HG02981 (cell line): ENCODE measurements around the gene FNDC8.
"Not testable (repeated sequence)": the region's sequence is repeated elsewhere in the genome, so short reads cannot be mapped to it uniquely, and the experiment has no call there.

Source experiments
- ATAC-seq: cut with Tn5 transposase; IDR thresholded peaks from one replicate; pipeline ENCODE4 v1.9.1; 2021; ENCODE audit warnings: mild to moderate bottlenecking, moderate library complexity; ENCODE audit not compliant: unreplicated experiment

FNDC8 gene

DNA sequence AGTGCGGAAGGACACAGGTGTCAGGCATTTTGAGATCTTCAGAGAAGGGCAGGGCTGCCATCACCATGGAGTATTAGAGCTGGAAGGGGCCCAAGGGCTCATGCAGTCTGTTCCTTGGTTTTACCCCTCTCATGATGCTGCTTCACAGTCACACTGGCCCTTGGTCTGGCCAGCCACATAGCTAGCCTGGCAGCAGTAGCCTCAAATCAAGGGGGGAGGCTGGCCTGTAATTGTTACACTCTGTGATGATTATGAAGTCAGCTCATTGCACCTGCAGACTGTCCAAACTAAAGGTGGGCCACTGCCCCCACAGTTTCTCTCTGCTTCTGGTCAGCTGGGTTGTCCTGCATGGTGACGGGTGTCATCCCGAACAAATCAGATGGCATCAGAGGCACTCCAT, at the start of gene FNDC8:
FNDC8 (plus strand) TSS at position 301 of the 400 bp plus-strand sequence; CDS start at position 380, 79 bp downstream.
- ATAC-seq, result no peak

DNA sequence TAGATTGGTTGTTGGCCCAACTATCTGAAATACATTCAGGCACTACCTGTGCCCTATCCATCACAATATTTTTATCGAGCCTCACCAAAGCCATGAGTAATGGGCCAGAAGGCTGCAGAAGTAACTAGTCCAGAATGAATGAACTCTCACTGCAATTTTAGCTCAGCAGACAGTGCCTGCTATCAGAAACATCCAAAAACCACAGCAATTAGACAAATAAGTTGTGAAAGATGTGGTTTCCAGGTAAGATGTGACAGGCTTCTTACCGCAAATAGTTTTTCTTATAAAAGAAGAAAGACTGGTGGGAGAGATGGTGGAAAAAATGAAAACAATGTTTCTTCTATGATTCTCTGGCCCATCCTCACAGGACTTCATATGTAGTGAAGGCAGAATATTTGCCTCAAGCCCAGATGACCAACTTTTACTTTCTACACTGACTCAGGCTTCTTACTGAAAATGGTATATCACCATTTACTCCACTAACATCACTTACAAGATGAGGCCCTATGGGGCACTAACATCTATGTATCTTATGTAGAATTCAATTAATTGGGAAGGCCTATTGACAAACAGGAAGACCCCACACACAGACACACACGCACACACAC, 48.1 kb upstream of the FNDC8 start:
- no peak for ATAC-seq

DNA sequence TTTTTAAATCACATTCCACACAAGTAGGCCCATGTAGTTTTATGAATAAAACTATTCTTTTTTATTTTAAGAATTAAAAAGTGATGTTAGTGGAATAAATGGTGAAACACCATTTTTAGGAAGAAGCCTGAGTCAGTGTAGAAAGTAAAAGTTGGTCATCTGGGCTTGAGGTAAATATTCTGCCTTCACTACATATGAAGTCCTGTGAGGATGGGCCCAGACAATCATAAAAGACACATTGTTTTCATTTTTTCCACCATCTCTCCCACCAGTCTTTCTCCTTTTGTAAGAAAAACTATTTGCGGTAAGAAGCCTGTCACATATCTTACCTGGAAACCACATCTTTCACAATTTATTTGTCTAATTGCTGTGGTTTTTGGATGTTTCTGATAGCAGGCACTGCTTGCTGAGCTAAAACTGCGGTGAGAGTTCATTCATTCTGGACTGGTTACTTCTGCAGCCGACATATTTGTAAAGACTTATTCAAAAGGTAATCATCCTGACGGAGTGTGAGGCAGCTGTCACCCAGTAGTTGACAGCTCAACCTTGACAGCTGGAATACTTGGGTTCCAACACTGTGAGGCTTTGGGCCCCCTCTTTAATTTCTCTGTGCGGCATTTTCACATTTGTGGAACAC, 47.3 kb upstream of the FNDC8 start:
- no peak for ATAC-seq

DNA sequence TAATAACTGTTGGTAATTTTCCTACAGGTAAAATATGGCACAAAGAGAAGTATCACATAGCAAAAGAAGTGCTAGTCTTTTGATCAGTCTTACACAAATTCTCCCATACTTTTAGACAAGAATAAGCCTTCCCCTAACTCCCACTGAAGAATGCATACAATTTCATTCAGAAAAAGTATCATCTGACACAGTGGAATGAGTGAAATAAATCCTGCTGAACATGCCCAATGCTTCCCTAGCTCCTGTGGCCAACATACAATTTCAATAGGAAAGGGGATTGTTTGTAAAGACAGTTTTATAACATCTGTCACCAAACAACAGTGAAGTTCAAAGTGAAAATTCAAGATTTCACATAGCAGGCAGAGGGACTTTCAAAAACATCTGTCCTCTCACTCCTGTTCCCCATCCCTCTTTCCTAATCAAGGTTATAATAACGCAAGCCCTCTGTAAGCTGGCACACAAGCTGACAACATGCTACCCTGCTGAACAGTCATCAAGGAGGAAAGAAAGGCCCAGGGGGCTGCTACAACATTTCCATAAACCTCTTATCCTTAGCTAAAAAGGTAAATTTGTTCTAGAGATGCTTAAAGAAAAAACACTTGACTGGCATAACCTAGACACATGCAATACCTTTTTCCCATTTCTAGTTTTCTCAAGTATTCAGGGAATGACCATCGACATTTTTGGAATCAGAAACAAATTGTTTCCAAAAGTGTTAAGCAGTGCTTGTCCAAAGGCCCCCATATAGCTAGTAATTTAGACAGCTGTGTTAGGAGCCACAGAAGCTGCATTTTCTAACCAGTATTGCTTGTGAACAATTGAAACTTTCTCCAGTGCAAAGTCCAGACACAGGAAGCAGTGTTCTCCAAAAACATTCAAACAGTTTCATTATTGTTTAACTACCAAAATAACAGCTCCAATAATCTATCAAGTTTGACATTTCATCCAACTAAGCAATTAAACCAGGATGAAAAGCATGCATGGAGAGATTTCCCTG, 46.4 kb upstream of the FNDC8 start:
- no peak for ATAC-seq

DNA sequence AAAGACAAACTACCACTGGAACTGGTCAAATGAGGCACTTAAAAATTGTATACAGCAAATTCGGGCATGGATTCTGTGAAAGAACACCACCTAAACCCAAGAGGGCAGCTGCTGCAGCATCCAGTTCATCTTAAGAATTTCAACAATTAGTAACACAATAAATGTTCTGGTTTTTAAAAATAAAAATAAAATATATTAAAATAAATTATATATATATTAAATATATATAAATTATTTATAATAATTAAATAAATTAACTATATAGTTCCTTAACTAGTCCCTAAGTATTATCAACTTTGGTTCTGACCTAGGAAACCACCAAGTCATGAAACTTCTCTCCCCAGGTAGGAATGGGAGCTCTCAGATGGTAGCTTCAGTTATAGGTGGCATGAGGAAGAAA, 44.5 kb upstream of the FNDC8 start:
- ATAC-seq, result no peak

DNA sequence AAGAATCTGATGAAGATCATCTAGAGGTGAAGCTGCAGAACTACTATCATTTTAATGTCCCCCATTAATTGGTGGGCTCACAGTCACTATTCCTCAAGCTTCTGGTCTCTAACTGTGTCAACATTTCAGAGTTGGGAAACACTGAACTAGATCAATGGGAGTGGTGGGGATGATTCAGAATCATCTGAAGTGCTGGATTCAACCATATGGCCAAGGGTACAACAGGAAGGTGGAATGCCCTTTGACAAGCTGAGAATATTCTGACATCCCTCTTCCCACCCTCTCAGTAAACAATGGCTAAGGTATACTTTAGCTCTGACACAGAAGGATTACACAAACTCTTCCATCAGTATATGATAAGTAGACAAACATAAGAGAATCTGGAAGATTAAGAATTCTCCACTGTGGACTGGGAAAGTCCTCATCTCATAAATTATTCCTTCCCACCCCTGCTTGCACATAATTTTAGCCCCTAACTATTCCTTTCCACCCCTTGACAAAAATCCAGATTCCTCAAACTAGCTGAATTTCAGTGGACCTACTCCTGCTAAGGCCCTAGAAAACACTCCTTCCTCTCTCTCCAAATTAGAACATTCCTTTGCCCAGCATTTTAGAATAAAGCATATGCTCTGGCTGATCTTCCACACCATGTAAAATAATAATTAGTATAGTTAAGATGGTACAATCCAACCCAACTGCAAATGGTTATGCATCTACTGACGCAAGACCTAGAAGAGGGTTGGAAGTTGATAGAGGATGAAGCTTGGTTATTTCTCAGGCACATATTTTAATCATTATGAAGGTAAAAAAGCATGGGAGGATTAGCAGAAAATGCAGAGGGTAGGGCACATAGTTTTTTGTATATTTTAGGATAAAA, 41.6 kb upstream of the FNDC8 start:
- no peak for ATAC-seq

DNA sequence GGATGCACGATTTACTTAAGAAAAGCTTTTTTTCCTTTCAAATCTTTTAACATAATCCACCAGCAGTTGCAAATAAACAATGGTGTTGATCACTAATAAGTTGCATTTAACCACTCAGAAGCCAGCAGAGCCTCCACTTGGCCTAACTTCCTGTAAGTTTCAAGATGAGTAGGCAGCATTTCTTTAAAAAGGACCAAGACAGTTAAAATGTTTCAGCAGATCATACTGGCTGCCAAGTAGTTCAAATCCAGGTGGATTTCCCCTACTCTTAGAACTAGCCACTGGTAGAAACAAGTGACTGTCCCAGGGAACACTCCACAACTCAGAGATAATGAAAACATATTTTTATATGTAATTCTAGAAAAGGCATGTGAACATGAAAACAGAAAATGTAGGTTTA, 40.9 kb upstream of the FNDC8 start:
- ATAC-seq, result no peak

DNA sequence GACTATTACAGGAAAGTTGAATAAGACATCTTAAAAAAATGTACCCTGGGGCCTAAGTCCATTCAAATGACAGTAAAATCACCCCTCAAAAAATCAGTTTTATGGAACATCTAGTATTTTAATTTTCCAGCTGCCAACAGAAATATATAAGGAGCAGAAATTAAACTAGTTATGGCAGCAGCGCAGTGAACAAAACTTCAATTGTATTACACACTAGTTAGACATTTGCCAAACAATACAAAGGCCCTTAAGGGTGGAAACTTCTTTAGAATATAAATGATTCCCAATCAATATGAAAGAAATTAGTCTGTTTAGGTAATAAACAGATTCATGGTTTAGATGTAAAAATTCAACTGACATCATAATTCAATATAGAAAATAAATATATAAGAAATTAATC, 39.8 kb upstream of the FNDC8 start:
- no peak for ATAC-seq

DNA sequence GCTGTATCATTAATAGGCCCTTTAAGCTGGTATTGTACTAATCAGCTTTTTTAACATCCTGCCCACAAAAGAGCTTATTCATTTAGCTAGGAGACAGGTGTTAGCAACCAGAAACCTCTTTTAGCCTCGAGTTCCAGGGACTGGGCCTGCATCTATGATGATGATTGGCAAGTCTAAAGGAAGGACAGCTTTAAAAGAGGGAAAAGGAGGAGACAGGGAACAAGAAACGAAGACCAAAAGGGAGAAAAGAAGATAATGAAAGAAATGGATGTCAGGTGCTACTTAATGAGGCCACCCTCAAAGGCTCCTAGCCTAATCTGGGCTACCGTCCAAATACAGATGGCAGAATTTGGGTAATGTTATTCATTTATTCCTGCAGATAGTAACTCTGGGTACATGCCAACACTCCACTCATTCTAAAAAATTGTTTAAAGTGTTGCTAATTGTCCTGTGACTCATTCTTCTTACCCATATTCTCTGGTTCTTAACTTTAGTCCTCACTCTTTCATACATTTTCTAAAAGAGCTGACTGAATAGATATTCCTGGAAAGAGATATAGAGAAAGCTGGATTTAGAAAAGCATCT, 39.2 kb upstream of the FNDC8 start:
- ATAC-seq, result no peak

DNA sequence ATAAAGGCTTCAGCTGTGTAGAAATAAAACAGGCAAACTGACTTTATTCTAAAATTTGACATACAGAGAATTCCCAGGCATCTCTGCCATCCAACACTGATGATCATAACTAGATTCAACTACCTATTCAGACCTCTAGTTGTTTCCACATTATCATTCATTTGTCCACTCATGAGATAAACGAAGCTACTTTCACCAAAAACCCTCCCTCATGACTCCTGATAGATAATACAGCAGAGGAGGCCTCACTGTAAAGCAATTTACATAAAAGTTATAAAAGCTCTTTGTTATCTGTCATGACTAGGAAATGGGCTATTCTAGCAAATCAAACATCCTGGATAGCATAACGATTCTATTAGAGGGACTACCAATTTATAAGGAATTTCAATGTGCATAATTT, 38.3 kb upstream of the FNDC8 start:
- ATAC-seq, result no peak

DNA sequence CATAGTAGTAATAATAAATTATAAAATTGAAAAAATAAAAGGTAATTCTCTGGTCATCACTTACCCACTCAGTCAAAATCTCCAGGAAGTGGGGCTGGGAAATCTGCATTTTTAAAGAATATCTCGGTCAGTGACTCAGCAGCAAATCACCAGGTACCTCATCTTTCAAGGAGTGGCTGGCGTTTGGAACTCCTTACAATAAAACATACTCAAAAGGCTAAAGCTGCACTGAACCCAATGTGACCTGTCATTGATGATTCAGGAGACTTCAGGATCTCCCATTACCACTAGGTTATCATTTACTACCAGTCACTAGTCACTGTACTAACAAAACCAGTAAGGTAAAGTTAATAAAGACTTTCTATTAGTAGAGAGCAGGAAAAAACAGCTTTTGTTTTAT, 36.4 kb upstream of the FNDC8 start:
- no peak for ATAC-seq

DNA sequence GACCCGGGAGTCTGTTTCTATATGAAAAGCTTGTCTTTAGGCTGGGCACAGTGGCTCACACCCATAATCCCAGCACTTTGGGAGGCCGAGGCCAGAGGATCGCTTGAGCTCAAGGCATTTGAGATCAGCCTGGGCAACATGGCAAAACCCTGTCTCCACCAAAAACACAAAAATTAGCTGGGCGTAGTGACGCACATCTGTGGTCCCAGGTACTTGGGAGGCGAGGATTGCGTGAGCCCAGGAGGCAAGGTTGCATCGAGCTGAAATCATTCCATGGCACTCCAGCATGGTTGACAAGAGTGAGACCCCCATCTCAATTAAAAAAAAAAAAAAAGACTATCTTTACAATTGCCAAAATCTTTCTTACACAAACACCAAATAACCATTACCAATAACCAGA, 35.3 kb upstream of the FNDC8 start:
- no peak for ATAC-seq

DNA sequence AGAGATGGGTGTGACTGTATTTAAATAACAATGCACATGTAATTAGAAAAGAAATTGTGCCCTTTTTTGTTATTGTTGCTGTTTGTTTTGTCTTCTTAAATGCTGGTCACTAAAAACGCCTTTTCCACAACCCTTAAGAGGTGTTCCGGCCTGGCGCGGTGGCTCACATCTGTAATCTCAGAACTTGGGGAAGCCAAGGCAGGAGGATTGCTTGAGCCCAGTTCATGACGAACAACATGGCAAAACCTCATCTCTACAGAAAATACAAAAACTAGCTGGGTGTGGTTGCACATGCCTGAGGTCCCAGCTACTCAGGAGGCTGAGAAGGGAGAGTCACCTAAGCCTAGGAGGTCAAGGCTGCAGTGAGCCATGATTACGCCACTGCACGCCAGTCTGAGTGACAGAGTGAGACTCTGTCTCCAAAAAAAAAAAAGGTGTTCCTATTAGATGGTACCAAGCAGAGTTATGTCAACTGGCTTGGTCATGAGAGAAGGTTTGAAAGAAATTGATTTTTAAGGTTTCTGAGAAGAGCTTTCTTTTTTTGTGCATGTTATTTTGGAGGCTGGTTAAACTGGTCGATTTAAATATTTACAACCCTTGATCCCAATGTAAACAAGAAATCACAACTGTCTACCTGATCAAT, 34.4 kb upstream of the FNDC8 start:
- ATAC-seq, result no peak

DNA sequence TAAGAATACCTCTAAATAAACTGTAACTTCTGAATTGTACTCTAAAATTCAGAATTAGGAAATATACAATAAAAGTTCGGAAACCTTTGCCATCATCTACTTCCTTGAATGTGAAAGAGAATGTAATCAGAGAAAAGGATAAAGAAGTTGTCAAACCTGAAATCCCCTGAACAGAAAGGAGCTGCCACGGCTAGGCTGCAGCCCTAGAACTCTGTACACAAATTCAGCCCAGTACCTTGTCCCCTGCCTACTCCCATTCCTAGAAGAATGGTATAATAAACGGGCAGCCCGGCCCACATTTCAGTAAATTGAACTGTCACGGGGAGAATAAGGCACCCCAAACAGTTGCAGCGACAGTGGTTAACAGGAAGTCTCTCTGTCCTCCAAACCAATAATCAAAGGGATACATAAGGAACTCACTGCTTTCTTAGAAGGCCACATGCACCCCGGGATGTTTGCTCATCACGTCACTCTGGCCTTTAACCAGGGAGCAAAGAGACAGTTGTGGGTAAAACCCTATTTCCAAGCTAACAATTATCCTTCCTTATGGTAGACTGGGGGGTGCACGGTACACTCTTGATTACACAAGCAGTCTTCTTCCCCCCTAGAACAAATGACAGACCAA, 33.6 kb upstream of the FNDC8 start:
- no peak for ATAC-seq

DNA sequence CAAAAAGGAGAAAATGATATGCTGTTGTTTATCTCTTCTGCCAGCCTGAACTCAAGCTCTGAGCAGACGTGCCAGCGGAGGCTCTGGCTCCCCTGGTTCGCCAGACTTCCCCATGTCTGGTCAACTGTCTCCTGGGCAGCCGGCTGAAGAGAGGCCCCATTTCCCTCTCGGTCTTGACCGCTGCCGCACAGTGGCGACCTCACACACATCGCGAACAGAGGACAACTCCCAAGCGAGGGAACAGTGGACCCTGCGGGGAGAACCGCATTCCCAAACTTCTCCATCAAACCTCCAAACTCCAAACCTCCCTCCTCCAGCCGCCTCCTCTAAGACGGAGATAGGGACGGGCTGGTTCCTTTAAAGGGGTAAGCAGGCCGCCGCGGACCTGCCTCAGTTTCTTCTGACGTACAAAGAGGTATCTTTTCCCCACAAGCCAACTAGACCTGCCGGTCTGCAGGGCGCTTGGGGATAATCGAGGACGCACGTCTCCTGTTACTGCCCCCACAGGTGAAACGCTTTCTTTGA, 33.0 kb upstream of the FNDC8 start:
- peak; percentile 8 for ATAC-seq

DNA sequence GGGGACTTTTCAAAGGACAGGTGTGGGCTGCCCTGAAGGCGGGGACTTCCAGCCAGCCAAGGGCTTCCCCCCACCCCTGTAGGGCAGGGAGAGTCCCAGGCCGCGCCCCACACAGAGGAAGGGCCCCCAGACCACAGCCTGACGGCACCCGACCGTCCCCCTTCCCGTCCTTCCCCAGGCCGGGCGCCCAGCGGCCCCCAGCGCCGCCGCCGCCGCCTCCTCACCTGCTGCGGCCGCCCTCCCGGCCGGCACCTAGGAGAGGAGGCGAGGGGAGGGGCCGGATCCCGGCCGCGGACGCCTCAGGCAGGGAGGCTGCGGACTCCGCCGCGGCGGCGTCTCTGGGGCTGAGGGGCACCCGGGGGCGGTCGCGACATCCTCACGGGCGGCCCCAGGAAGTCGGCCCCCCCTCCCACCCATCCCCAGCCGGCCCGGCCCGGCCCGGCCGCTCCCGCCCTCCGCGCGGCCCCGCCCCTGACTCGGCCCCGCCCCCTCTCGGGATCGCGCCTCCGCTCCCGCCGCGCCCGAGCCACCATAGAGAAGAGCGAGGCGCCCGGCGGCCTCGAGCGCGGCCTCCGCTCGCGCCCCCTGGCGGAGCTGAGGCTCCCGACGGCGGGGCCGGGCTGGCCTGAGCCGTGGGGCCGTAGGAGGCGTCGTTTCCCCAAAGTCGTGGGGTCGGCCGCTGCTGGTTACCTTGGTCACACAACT, 32.4 kb upstream of the FNDC8 start:
- ATAC-seq, result peak; percentile 75

DNA sequence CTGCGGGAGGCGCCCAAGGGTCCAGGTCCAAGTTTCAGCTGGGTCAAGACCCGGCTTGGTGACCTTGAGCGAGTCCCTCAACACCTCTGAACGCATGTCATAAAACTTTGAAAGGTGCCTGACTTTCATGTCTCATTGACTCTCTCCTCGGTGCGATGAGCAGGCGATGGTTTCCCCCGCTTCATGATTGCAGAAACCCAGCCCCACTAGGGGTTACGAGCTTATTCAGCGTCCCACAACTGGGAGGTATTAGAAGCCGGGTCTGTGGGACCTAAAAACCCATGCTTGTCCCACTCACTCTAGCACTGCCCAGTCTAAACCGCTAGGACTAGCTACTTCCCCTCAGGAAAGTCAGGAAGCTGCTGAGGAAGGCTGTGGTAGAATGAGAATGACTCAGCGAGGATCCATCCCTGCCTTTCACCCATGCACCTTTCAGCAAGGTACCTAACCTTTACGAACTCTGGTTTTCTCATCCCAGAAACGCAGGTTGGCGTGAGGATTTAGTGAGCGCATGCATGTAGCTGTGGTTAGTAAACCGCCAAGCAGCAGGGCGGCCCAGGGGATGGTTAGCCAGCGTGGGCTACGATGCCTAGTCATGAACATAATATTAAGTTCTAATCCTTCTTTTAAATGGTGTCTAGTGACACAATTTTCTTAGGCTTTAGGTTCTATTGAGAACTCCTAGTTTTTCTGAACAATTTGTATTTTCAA, 31.7 kb upstream of the FNDC8 start:
- ATAC-seq, result peak; percentile 19

DNA sequence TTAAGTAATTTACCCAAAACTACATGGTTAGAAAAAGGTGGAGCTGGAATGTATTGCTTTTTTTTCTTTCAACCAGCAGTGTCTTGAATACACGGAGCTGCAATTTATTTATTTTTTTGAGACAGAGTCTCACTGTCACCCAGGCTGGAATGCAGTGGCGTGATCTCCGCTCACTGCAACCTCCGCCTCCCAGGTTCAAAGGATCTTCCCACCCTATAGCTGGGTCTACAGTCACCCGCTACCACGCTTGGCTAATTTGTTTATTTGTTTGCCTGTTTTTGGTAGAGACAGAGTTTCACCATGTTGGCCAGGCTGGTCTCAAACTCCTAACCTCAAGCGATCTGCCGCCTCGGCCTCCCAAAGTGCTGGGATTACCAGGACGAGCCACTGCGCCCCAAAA, 30.7 kb upstream of the FNDC8 start:
- ATAC-seq, result not testable (repeated sequence)
